Activated CD8-positive, alpha-beta T cell treated with anti-CD3 and anti-CD28 coated beads, Interleukin-2, amount 10 ng/mL, durations not matched to agents 7 days and 5 days (primary cell): ENCODE data around the gene ARFRP1. TPM values are rescaled to one million over a fixed set of nuclear protein-coding genes. Genes with fewer than 3 reads are reported as not detected.

ENCODE experiments used
- ATAC-seq: fragments of 150-1000 bp; cut with Tn5 transposase; one replicate; pipeline ENCODE4 v1.10.0; 2021; ENCODE audit warnings: moderate library complexity
- CTCF ChIA-PET: fragments of 350-600 bp; sonication (Branson Sonifier 250); formaldehyde crosslinking; loops from one replicate; lab custom pipeline; 2021; ENCODE audit warnings: antibody characterized with exemption; lab: Charles Lee
- POLR2A ChIA-PET: fragments of 350-600 bp; sonication (Branson Sonifier 250); formaldehyde crosslinking; loops from one replicate; lab custom pipeline; 2021; ENCODE audit warnings: antibody characterized with exemption; lab: Charles Lee
- DNase-seq: peaks from one replicate; pipeline ENCODE4 v3.0.0-alpha.2; 2020
- H3K27ac Mint-ChIP-seq: one replicate; pipeline ENCODE4 v1.8.0; 2021; ENCODE audit warnings: mild to moderate bottlenecking, mixed read lengths
- H3K27me3 Mint-ChIP-seq: one replicate; pipeline ENCODE4 v1.8.0; 2021; ENCODE audit warnings: low read depth, mixed read lengths
- H3K36me3 Mint-ChIP-seq: one replicate; pipeline ENCODE4 v1.8.0; 2021; ENCODE audit warnings: low read depth, mixed read lengths
- H3K4me1 Mint-ChIP-seq: one replicate; pipeline ENCODE4 v1.8.0; 2021; ENCODE audit warnings: low read depth, mixed read lengths
- H3K4me3 Mint-ChIP-seq: one replicate; pipeline ENCODE4 v1.8.0; 2021; ENCODE audit warnings: mild to moderate bottlenecking, mixed read lengths
- H3K9me3 Mint-ChIP-seq: one replicate; pipeline ENCODE4 v1.8.0; 2022; ENCODE audit warnings: mixed read lengths; ENCODE audit not compliant: insufficient read depth
- total RNA-seq, 2 experiments: library from RNA; stranded (reverse); gene quantifications; one replicate each; pipeline ENCODE4 v1.2.3, GENCODE V29; 2021

The ARFRP1 gene
- total RNA-seq, 2 experiments from 2014 or later, result 55.2 to 57.6 TPM

DNA sequence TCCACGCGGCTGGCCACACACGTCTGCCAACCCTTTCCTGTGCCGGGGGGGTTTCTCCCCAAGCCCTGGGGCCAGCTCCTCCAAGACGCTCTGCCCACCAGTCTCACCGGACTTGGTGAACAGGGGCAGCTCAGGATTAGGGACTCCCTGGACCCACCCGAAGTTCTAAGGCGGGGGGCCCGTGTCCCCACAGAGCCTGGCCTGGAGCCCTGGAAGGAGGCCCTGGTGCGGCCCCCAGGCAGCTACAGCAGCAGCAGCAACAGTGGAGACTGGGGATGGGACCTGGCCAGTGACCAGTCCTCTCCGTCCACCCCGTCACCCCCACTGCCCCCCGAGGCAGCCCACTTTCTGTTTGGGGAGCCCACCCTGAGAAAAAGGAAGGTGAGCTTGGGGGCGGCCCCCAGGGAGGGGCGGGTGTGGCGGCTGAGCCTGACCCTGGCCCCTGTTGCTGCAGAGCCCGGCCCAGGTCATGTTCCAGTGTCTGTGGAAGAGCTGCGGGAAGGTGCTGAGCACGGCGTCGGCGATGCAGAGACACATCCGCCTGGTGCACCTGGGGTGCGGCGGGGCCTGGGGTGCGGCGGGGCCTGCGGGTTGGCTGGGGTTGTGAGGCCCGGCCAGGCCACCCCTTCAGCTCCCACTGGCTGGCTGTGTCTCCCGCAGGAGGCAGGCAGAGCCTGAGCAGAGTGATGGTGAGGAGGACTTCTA lies 34.1 kb upstream of the ARFRP1 start:
- H3K4me1 Mint-ChIP-seq, result peaks cover 4% of the 10 kb centered on the region
- H3K4me3 Mint-ChIP-seq, result peak overlapping the region; percentile 60
- POLR2A ChIA-PET, result interaction anchor here (1.1 to 1.8 kb wide), 2 partner anchors 8 to 14 kb away, joined by 3 to 14 read pairs; no protein-coding TSS in a partner anchor
- H3K27ac Mint-ChIP-seq, result no peak overlapping the region
- DNase-seq (no peak), ATAC-seq (no peak)
- no peaks in the 10 kb centered on the region for H3K9me3 Mint-ChIP-seq
- CTCF ChIA-PET, result interaction anchor here (1.7 kb wide), 1 partner anchor 35 kb away, joined by 15 read pairs; the partner anchor contains the start of genes ARFRP1 and ZGPAT
- H3K27me3 Mint-ChIP-seq, result no peaks in the 10 kb centered on the region
- peaks cover 14% of the 10 kb centered on the region for H3K36me3 Mint-ChIP-seq

DNA sequence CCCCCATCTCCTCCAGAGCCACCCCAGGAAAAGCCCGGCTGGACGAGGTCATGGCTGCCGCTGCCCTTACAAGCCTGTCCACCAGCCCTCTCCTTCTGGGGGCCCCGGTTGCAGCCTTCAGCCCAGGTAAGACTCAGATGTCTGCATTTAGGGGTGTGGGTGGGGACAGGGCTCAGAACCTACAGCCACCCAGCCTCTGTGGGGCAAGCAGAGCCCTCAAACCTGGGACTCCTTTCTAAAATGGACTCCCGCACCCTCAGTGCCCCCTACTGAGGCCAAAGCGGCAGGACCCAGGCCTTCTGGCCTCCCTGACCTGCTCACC lies 33.5 kb upstream of the ARFRP1 start:
- ChIA-PET POLR2A (interaction anchor here (1.1 to 1.8 kb wide), 3 partner anchors 8 to 33 kb away, joined by 3 to 14 read pairs (median 5); partner anchors contain the start of genes ARFRP1 and ZGPAT), CTCF (interaction anchor here (1.2 to 1.7 kb wide), 4 partner anchors 11 to 123 kb away, joined by 3 to 15 read pairs (median 4); partner anchors contain the start of genes ARFRP1, TPD52L2 and ZGPAT)
- Mint-ChIP-seq H3K9me3 (no peaks in the 10 kb centered on the region), H3K36me3 (peaks cover 19% of the 10 kb centered on the region), H3K27ac (no peak overlapping the region), H3K4me1 (peaks cover 8% of the 10 kb centered on the region), H3K4me3 (peak overlapping the region; percentile 60), H3K27me3 (no peaks in the 10 kb centered on the region)
- ATAC-seq, result no peak
- no peak for DNase-seq

DNA sequence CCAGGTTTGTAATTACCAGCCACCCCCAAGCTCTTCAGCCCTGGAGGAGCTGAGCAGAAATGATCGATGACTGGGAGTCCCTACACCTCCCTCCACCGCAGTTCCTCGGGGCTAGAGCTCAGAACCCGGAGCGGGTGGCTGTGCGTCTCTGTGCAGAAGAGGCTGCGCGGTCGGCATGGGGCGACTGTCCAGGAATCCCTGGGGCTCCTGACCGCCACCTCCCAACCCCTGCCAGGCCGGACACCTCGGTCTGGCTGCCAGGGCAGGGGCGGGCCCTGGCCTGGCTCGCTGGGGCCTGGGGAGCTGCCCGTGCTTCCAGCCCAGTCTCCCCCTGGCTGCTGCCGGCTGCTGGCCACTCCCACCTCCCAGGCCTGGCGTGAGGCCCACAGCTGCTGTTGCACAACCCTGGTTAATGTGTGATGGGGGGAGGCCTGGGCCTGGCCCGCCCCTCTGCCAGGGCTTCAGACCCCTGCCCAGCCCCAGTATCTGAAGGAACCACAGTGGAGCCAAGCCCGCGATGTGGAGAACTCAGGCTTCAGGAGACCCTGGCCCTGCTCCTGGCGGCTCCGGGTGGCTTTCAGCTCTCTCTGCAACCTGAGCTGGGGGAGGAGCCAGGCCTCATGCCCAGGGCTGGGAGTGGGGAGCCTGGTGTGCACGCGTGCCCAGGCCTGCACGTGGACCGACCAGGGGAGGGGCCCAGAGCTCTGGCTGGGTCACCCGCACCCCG lies 33.0 kb upstream of the ARFRP1 start:
- ChIA-PET CTCF (interaction anchor here (0.9 to 1.7 kb wide), 5 partner anchors 10 to 124 kb away, joined by 3 to 15 read pairs (median 4); partner anchors contain the start of genes ARFRP1, TPD52L2 and ZGPAT), POLR2A (interaction anchor here (1.1 to 1.8 kb wide), 3 partner anchors 9 to 33 kb away, joined by 3 to 14 read pairs (median 5); partner anchors contain the start of genes ARFRP1 and ZGPAT)
- Mint-ChIP-seq H3K4me3 (peak overlapping the region; percentile 60), H3K4me1 (peaks cover 13% of the 10 kb centered on the region), H3K27ac (peak overlapping the region; percentile 30), H3K27me3 (no peaks in the 10 kb centered on the region), H3K9me3 (no peaks in the 10 kb centered on the region), H3K36me3 (peaks cover 24% of the 10 kb centered on the region)
- DNase-seq, result peak; percentile 62
- ATAC-seq, result peak; percentile 4

DNA sequence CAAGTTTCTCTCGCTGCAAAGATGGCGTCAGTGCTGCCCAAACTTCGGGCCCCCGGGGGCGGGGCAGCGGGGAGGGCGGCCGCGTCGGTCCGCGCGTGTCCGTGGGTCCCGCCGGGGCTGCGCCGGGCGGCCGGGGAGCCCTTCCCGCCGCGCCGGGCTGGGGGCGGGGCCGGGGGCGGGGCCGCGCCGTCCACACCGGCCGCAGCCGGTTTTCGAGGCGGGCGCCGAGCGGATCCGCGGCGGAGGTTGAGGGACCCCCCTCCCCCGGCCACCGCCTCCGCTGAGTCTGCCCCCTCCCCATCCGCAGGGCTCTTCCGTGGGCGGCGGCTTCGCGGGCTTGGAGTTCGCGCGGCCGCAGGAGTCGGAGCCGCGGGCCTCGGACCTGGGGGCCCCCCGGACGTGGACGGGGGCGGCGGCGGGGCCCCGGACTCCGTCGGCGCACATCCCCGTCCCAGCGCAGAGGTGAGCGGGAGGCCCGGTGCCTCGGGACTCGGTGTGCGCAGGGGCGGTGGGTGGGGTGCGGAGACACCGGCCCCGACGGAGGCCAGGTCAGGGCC lies 32.4 kb upstream of the ARFRP1 start:
- ChIA-PET POLR2A (interaction anchor here (1.1 to 1.8 kb wide), 3 partner anchors 9 to 32 kb away, joined by 3 to 14 read pairs (median 5); partner anchors contain the start of genes ARFRP1 and ZGPAT), CTCF (interaction anchor here (0.9 to 1.7 kb wide), 5 partner anchors 11 to 124 kb away, joined by 3 to 15 read pairs (median 4); partner anchors contain the start of genes ARFRP1, TPD52L2 and ZGPAT)
- no peaks in the 10 kb centered on the region for H3K9me3 Mint-ChIP-seq
- H3K27me3 Mint-ChIP-seq, result no peaks in the 10 kb centered on the region
- DNase-seq, result peak; percentile 63
- H3K36me3 Mint-ChIP-seq, result peaks cover 29% of the 10 kb centered on the region
- H3K27ac Mint-ChIP-seq, result no peak overlapping the region
- peak overlapping the region; percentile 60 for H3K4me3 Mint-ChIP-seq
- peaks cover 19% of the 10 kb centered on the region for H3K4me1 Mint-ChIP-seq
- ATAC-seq, result peak; percentile 5

DNA sequence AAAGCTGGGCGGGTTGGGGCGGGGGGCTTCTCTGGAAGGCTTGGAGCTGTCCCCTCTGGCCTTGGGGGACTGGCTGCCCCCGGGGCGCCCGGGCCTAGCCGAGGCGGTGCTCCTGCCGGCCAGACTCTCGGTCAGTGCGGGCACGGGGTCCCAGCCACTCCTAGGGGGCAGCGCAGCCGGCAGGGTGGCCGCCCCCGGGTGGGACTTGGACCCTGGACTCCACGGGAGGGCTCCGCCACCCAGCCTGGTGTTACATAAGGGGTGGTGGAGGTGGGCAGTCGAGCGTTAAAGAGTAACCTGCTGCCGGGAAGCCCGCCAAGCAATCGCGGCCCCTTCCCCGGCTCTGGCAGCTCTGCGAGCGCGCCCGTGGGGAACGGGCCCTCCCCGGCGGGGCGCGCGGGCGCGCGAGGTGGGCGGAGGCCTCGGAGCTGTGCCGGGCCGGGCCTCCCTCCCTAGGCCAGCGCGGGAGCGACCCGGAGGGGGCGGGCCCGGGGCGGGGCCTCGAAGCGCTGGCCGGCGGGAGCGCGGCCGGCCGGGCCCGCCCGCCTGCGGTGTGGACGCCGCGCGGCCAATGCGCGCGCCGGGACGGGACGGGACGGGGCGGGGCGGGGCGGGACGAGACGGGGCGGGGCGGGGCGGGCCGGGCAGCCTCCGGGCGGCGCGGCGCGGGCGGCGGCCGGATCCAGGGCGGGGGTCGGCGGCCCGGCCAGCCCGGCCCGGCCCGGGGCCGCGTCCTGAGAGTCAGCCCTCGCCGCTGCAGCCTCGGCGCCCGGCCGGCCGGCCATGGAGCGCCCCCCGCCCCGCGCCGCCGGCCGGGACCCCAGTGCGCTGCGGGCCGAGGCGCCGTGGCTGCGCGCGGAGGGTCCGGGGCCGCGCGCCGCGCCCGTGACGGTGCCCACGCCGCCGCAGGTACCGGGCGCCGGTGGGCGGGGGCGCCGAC lies 31.6 kb upstream of the ARFRP1 start, which contains the start of gene SLC2A4RG:
Gene SLC2A4RG (plus strand): TSS at position 647 of the 940 bp plus-strand sequence. CDS start 137 bp downstream, at position 784.
- Mint-ChIP-seq H3K27ac (no peak within 1 kb of the TSS), H3K27me3 (no peaks in the 10 kb centered on the region), H3K4me1 (peaks cover 19% of the 10 kb centered on the region)

DNA sequence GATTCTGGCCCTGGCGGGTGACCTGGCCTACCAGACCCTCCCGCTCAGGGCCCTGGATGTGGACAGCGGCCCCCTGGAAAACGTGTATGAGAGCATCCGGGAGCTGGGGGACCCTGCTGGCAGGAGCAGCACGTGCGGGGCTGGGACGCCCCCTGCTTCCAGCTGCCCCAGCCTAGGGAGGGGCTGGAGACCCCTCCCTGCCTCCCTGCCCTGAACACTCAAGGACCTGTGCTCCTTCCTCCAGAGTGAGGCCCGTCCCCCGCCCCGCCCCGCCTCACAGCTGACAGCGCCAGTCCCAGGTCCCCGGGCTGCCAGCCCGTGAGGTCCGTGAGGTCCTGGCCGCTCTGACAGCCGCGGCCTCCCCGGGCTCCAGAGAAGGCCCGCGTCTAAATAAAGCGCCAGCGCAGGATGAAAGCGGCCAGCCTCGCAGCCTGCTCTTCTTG lies 30.9 kb upstream of the ARFRP1 start:
- no peak for ATAC-seq
- H3K4me1 Mint-ChIP-seq, result peaks cover 24% of the 10 kb centered on the region
- peaks cover 37% of the 10 kb centered on the region for H3K36me3 Mint-ChIP-seq
- H3K4me3 Mint-ChIP-seq, result peak overlapping the region; percentile 87
- ChIA-PET POLR2A (interaction anchor here (1.8 kb wide), 1 partner anchor 31 kb away, joined by 6 read pairs; the partner anchor contains the start of genes ARFRP1 and ZGPAT), CTCF (interaction anchor here (5.3 kb wide), 1 partner anchor 32 kb away, joined by 70 read pairs; the partner anchor contains the start of genes ARFRP1 and ZGPAT)
- H3K27me3 Mint-ChIP-seq, result no peaks in the 10 kb centered on the region
- H3K9me3 Mint-ChIP-seq, result no peaks in the 10 kb centered on the region
- no peak overlapping the region for H3K27ac Mint-ChIP-seq
- peak; percentile 50 for DNase-seq

More for the DNA sequence above, 31.6 kb upstream of the ARFRP1 start, which contains the start of gene SLC2A4RG:
- H3K36me3 Mint-ChIP-seq, result peaks cover 32% of the 10 kb centered on the region
- no peaks in the 10 kb centered on the region for H3K9me3 Mint-ChIP-seq
- ChIA-PET POLR2A (interaction anchor here (1.8 kb wide), 1 partner anchor 32 kb away, joined by 6 read pairs; the partner anchor contains the start of genes ARFRP1 and ZGPAT), CTCF (interaction anchor here (5.3 kb wide), 1 partner anchor 32 kb away, joined by 70 read pairs; the partner anchor contains the start of genes ARFRP1 and ZGPAT)
- ATAC-seq, result peak; percentile 51
- peak; percentile 71 for DNase-seq
- H3K4me3 Mint-ChIP-seq, result peak within 1 kb of the TSS; percentile 87

DNA sequence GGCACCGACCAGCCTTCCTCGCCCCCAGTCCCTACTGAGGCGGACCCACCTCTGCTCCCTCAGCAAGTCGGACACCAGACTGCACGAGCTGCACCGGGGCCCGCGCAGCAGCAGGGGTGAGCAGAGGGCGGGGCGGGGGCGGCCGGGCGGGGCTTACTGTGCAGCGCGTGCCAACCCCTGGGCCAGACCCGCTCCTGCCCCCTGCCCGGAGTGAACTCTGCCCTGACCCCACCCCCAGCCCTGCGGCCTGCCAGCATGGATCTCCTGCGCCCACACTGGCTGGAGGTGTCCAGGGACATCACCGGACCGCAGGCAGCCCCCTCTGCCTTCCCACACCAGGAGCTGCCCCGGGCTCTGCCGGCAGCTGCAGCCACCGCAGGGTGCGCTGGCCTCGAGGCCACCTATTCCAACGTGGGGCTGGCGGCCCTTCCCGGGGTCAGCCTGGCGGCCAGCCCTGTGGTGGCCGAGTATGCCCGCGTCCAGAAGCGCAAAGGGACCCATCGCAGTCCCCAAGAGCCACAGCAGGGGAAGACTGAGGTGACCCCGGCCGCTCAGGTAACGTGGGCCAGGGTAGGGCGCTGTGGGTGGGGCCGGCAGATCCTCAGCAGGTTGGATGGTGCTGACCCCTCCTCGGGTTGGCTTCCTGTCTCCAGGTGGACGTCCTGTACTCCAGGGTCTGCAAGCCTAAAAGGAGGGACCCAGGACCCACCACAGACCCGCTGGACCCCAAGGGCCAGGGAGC lies 30.3 kb upstream of the ARFRP1 start:
- Mint-ChIP-seq H3K27me3 (no peaks in the 10 kb centered on the region), H3K36me3 (peaks cover 37% of the 10 kb centered on the region), H3K27ac (no peak overlapping the region), H3K4me3 (peak overlapping the region; percentile 87), H3K4me1 (peaks cover 29% of the 10 kb centered on the region), H3K9me3 (no peaks in the 10 kb centered on the region)
- peak; percentile 8 for ATAC-seq
- CTCF ChIA-PET, result interaction anchor here (5.3 kb wide), 1 partner anchor 31 kb away, joined by 70 read pairs; the partner anchor contains the start of genes ARFRP1 and ZGPAT
- DNase-seq, result peak; percentile 57
- POLR2A ChIA-PET, result interaction anchor here (1.0 to 1.8 kb wide), 2 partner anchors 30 to 243 kb away, joined by 3 to 6 read pairs; partner anchors contain the start of genes ARFRP1, PRPF6 and ZGPAT

DNA sequence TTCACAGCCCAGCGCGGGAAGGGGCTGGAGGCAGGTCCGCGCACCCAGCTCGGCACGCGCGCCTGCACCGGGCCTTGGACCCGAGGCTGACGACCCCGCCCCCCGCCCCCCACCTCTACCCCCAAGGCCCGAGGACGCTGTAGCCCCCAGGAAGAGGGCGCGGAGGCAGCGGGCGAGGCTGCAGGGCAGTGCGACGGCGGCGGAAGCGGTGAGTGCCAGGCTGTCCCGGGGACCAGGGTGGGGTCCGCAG lies 29.8 kb upstream of the ARFRP1 start:
- peak overlapping the region; percentile 87 for H3K4me3 Mint-ChIP-seq
- no peaks in the 10 kb centered on the region for H3K9me3 Mint-ChIP-seq
- peaks cover 37% of the 10 kb centered on the region for H3K36me3 Mint-ChIP-seq
- H3K27me3 Mint-ChIP-seq, result no peaks in the 10 kb centered on the region
- ATAC-seq (no peak), DNase-seq (no peak)
- no peak overlapping the region for H3K27ac Mint-ChIP-seq
- ChIA-PET POLR2A (interaction anchor here (1.0 to 2.4 kb wide), 4 partner anchors 13 to 243 kb away, joined by 3 to 19 read pairs (median 4); partner anchors contain the start of genes ARFRP1, PRPF6 and ZGPAT), CTCF (interaction anchor here (5.3 kb wide), 1 partner anchor 30 kb away, joined by 70 read pairs; the partner anchor contains the start of genes ARFRP1 and ZGPAT)
- peaks cover 29% of the 10 kb centered on the region for H3K4me1 Mint-ChIP-seq

DNA sequence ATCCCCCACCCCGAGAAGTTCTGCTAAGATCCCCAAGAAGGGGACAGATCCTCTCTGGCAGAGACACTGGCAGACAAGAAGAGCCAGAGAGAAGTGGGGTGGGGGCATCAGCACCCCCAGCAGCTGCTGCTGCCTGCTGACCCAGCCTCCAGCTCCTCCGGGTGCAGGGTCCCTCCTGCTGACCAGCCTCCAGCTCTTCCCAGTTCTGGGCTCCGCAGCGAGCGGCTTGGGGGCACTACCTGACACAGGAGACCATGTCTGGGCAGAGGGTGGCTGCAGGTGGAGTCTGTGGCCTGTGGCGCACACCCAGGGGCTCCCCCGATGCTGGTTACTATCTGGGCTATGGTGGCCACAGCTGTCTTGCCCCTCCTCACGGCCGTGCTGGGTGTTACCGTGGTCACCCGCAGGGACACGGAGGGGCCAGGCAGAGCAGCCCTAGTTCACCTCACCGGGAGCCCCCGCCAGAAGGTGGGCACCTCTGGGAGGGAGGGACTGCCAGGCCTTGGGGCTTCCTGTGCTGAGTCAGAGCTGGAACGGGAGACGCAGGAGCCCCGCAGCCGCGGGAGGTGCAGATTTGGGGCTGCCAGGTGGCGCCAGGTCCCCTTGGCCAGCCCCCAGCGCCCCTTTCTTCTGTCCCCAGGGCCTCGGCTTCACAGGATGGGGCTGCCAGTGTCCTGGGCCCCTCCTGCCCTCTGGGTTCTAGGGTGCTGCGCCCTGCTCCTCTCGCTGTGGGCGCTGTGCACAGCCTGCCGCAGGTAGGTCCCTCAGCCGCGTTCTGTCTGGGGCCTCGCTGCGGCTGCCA lies 29.3 kb upstream of the ARFRP1 start:
- ChIA-PET CTCF (interaction anchor here (1.0 to 5.3 kb wide), 8 partner anchors 9 to 200 kb away, joined by 3 to 70 read pairs (median 4); partner anchors contain the start of genes ARFRP1, PTK6, TPD52L2 and ZGPAT), POLR2A (interaction anchor here (0.8 to 2.5 kb wide), 7 partner anchors 10 to 244 kb away, joined by 3 to 19 read pairs (median 4); partner anchors contain the start of genes ARFRP1, PRPF6, TPD52L2 and ZGPAT)
- no peaks in the 10 kb centered on the region for H3K9me3 Mint-ChIP-seq
- peak overlapping the region; percentile 92 for H3K27ac Mint-ChIP-seq
- peak overlapping the region; percentile 87 for H3K4me3 Mint-ChIP-seq
- no peaks in the 10 kb centered on the region for H3K27me3 Mint-ChIP-seq
- peaks cover 29% of the 10 kb centered on the region for H3K4me1 Mint-ChIP-seq
- DNase-seq (peak; percentile 76), ATAC-seq (peak; percentile 32)
- H3K36me3 Mint-ChIP-seq, result peaks cover 37% of the 10 kb centered on the region
